HepG2 (cell line): ENCODE measurements around the gene MAP2K6. TPM values are rescaled to one million over a fixed set of nuclear protein-coding genes. Genes with fewer than 3 reads are reported as not detected.

ENCODE experiments used
- ATAC-seq: fragments of 200-7000 bp; cut with Tn5 transposase; 3 replicates; pipeline ENCODE4 v1.9.1; 2020; ENCODE audit warnings: mild to moderate bottlenecking, moderate library complexity
- BruUV-seq: library from RNA; stranded (reverse); fragments of 400-500 nt; replicated peaks from 2 replicates; lab custom pipeline; 2021; lab: Mats Ljungman, UMichigan
- CTCF ChIA-PET: fragments of 300-600 bp; formaldehyde crosslinking; extraction: SDS; loops from one replicate; lab custom pipeline; 2021; ENCODE audit warnings: low total read pairs, inconsistent platforms, low intra/inter-chr PET ratio; lab: Yijun Ruan, JAX
- POLR2A ChIA-PET: fragments of 350-600 bp; sonication (Branson Sonifier 250); formaldehyde crosslinking; loops from one replicate; lab custom pipeline; 2020; ENCODE audit warnings: antibody characterized with exemption, inconsistent platforms; lab: Yijun Ruan, JAX
- DNase-seq: peaks from one replicate; pipeline ENCODE4 v3.0.0-alpha.2; 2015; ENCODE audit warnings: low spot score
- FAIRE-seq: peaks from 3 replicates; lab custom pipeline; 2011; peaks lifted over from hg19 to GRCh38; lab: Jason Lieb, UNC
- H2AFZ ChIP-seq: one replicate; pipeline ENCODE4 v1.6.1; 2011; ENCODE audit warnings: low read length, inconsistent platforms
- H3K27ac ChIP-seq: fragments of 300-600 bp; 3 replicates; pipeline ENCODE4 v1.8.0; 2011; ENCODE audit warnings: mixed run types, mild to moderate bottlenecking, mixed read lengths, low read length, inconsistent platforms; ENCODE audit not compliant: insufficient read depth; ENCODE audit errors: extremely low read length
- H3K27me3 ChIP-seq, 2 experiments: fragments of 200-600 bp in 1 of 2; 2 replicates in 1 of 2; 3 replicates in 1 of 2; pipeline versions ENCODE4 v1.6.0 to v1.8.0; 2011; ENCODE audit warnings: low read length in 2 of 2, mild to moderate bottlenecking in 2 of 2, moderate library complexity in 2 of 2, inconsistent platforms in 1 of 2; ENCODE audit not compliant: insufficient read depth in 2 of 2, control insufficient read depth in 1 of 2
- H3K36me3 ChIP-seq, 2 experiments: fragments of 200-600 bp in 1 of 2; replicated peaks in 1 of 2; 2 replicates in 1 of 2; 3 replicates in 1 of 2; pipeline versions ENCODE4 v1.5.1 to v1.8.0; 2011; ENCODE audit warnings: low read length in 2 of 2, inconsistent platforms in 1 of 2; ENCODE audit not compliant: insufficient read depth in 2 of 2, control insufficient read depth in 1 of 2
- H3K4me1 ChIP-seq: 2 replicates; pipeline ENCODE4 v1.5.1; 2012; ENCODE audit warnings: low read length, inconsistent platforms; ENCODE audit not compliant: insufficient read depth
- H3K4me2 ChIP-seq: 2 replicates; pipeline ENCODE4 v1.6.0; 2011; ENCODE audit warnings: low read depth, low read length, inconsistent platforms
- H3K4me3 ChIP-seq, 3 experiments: fragments of 200-600 bp in 1 of 3; sonication (generic), shearing (Covaris generic) in 1 of 3; replicated peaks in 1 of 3; 2 replicates each; pipeline ENCODE4 v1.5.1; 2011 to 2016; ENCODE audit warnings: low read length in 3 of 3, inconsistent platforms in 2 of 3, low read depth in 2 of 3, mild to moderate bottlenecking in 2 of 3, control low read depth in 1 of 3, mixed read lengths in 1 of 3; ENCODE audit not compliant: insufficient read depth in 1 of 3
- H3K79me2 ChIP-seq: one replicate; pipeline ENCODE4 v1.6.1; 2011; ENCODE audit warnings: low read length, inconsistent platforms; ENCODE audit not compliant: insufficient read depth
- H3K9ac ChIP-seq: 2 replicates; pipeline ENCODE4 v1.6.0; 2011; ENCODE audit warnings: mild to moderate bottlenecking, low read depth, low read length, inconsistent platforms; ENCODE audit not compliant: insufficient read depth
- H3K9me3 ChIP-seq: 2 replicates; pipeline ENCODE4 v1.5.1; 2012; ENCODE audit warnings: mild to moderate bottlenecking, low read length
- H4K20me1 ChIP-seq: 2 replicates; pipeline ENCODE4 v1.6.0; 2011; ENCODE audit warnings: inconsistent platforms, mild to moderate bottlenecking, low read length, moderate library complexity; ENCODE audit not compliant: insufficient read depth
- BCL6 ChIP-seq: IDR thresholded peaks from 2 replicates; pipeline ENCODE4 v1.6.1; 2016; ENCODE audit warnings: missing genetic modification reagents, missing compliant biosample characterization
- BHLHE40 ChIP-seq: IDR thresholded peaks from 2 replicates; pipeline ENCODE4 v1.6.1; 2011; ENCODE audit warnings: low read length, improper control_type of control experiment
- E2F5 ChIP-seq: sonication (generic); formaldehyde crosslinking; conservative IDR thresholded peaks from 2 replicates; pipeline ENCODE4 v1.4.0; 2020; ENCODE audit warnings: missing genetic modification reagents
- KLF13 ChIP-seq: sonication (generic); formaldehyde crosslinking; IDR thresholded peaks from 2 replicates; pipeline ENCODE4 v1.4.0; 2020; ENCODE audit warnings: mild to moderate bottlenecking, missing genetic modification reagents
- NFIC ChIP-seq: IDR thresholded peaks from 2 replicates; pipeline ENCODE4 v1.6.1; 2012; ENCODE audit warnings: mild to moderate bottlenecking, low read length, inconsistent platforms
- PLRG1 ChIP-seq: fragments of 450-650 bp; conservative IDR thresholded peaks from 2 replicates; pipeline ENCODE4 v1.6.1; 2016
- PPARG ChIP-seq: conservative IDR thresholded peaks from 2 replicates; pipeline ENCODE4 v1.6.1; 2016; ENCODE audit warnings: missing biosample characterization, missing genetic modification reagents
- RAD21 ChIP-seq: fragments of 450-650 bp; formaldehyde crosslinking; IDR thresholded peaks from 2 replicates; pipeline ENCODE4 v1.5.0; 2020; ENCODE audit warnings: mild to moderate bottlenecking
- SATB2 ChIP-seq: sonication (generic); formaldehyde crosslinking; IDR thresholded peaks from 2 replicates; pipeline ENCODE4 v1.5.0; 2020; ENCODE audit warnings: missing genetic modification reagents
- SUZ12 ChIP-seq: fragments of 150-350 bp; IDR thresholded peaks from 2 replicates; pipeline ENCODE4 v1.6.1; 2014; ENCODE audit warnings: low read depth, low read length
- ZKSCAN8 ChIP-seq: IDR thresholded peaks from 2 replicates; pipeline ENCODE4 v1.6.1; 2016; ENCODE audit warnings: borderline replicate concordance, missing genetic modification reagents, missing compliant biosample characterization
- ZNF280B ChIP-seq: sonication (generic); formaldehyde crosslinking; IDR thresholded peaks from 2 replicates; pipeline ENCODE4 v1.5.0; 2020; ENCODE audit warnings: missing genetic modification reagents, mild to moderate bottlenecking, borderline replicate concordance
- ZNF33A ChIP-seq: sonication (generic); formaldehyde crosslinking; IDR thresholded peaks from 2 replicates; pipeline ENCODE4 v1.5.1; 2020; ENCODE audit warnings: missing genetic modification reagents, mild to moderate bottlenecking, moderate library complexity, borderline replicate concordance
- ZNF382 ChIP-seq: sonication (generic); formaldehyde crosslinking; IDR thresholded peaks from 2 replicates; pipeline ENCODE4 v1.5.0; 2020; ENCODE audit warnings: missing genetic modification reagents, mild to moderate bottlenecking, borderline replicate concordance
- ZNF407 ChIP-seq: sonication (generic); formaldehyde crosslinking; IDR thresholded peaks from one replicate; pipeline ENCODE4 v1.5.1; 2020; ENCODE audit warnings: mild to moderate bottlenecking, missing genetic modification reagents; ENCODE audit errors: not compliant biosample characterization
- ZNF678 ChIP-seq: sonication (generic); formaldehyde crosslinking; IDR thresholded peaks from 2 replicates; pipeline ENCODE4 v1.4.0; 2020; ENCODE audit warnings: mild to moderate bottlenecking, missing genetic modification reagents
- WGBS: methylation state at CpG from one replicate; pipeline ENCODE4 v1.1.6; 2017; ENCODE audit warnings: low lambda C conversion rate; 5-methylcytosine and 5-hydroxymethylcytosine counted together
- in situ Hi-C: cut with HindIII; loops from 2 replicates; pipeline ENCODE4 v1.10.0; 2017; ENCODE audit warnings: low pct_unique_long_range_greater_than_20kb; ENCODE audit not compliant: extremely low pct_ligation_motif_present
- intact Hi-C: fragments of 100-400 bp; cut with micrococcal nuclease; formaldehyde crosslinking; loops from one replicate; pipeline ENCODE4 v1.10.0; 2022; ENCODE audit not compliant: unreplicated experiment
- polyA plus RNA-seq, 8 experiments: library from polyadenylated mRNA; depleted of rRNA in 3 of 8; stranded (reverse) in 7 of 8; unstranded in 1 of 8; fragments of >200 nt; fragmentation: Illumina TruSeq in 4 of 8; extraction: Trizol in 4 of 8; gene quantifications; 2 replicates each; pipeline versions ENCODE4 v1.2.1 to v1.2.3, GENCODE V29; 2011 to 2016; ENCODE audit warnings: low read depth in 4 of 8, missing spikeins in 1 of 8, mixed read lengths in 1 of 8; ENCODE audit not compliant: insufficient read depth in 1 of 8
- total RNA-seq, 5 experiments: library from RNA; depleted of rRNA; stranded (reverse); fragments of >200 nt; fragmentation: Illumina TruSeq; extraction: Trizol; gene quantifications; 2 replicates each; pipeline ENCODE4 v1.2.3, GENCODE V29; 2016; ENCODE audit warnings: low read depth in 1 of 5

Gene MAP2K6
- total and polyA plus RNA-seq, 2 of the 13 experiments (the other 11 are each of a cell fraction or from before 2014, with no cell fraction given) = 5.1 to 33.6 TPM

GRCh38 chr17:69450131-69450530 lies 35.6 kb downstream of the MAP2K6 start:
- CTCF ChIA-PET = no interaction called here
- H3K4me1 ChIP-seq = no peaks in the 10 kb centered on the region
- H3K36me3 ChIP-seq = no peaks in the 10 kb centered on the region
- H3K27ac ChIP-seq = no peak overlapping the region
- H3K9me3 ChIP-seq = no peaks in the 10 kb centered on the region
- no peak overlapping the region for H3K4me2 ChIP-seq
- in situ Hi-C loops = no loop called here
- DNase-seq (no peak), ATAC-seq (no peak), FAIRE-seq (no peak)
- H3K27me3 ChIP-seq = no peaks in the 10 kb centered on the region
- WGBS = 94% methylated on average over 4 of the region's 4 CpGs
- no peak overlapping the region for H3K9ac ChIP-seq
- POLR2A ChIA-PET = no interaction called here
- no peaks in the 10 kb centered on the region for H4K20me1 ChIP-seq
- H3K79me2 ChIP-seq = no peaks in the 10 kb centered on the region
- H2AFZ ChIP-seq = no peak overlapping the region
- BruUV-seq = no TSS peak
- H3K4me3 ChIP-seq = no peak overlapping the region
- intact Hi-C loops = no loop called here
- no peak for TF ChIP-seq E2F5 (CRISPR knock-in tag)
- no peak for TF ChIP-seq NFIC
- TF ChIP-seq ZNF280B (CRISPR knock-in tag) = no peak
- no peak for TF ChIP-seq ZNF407 (CRISPR knock-in tag)
- TF ChIP-seq BHLHE40 = no peak
- no peak for TF ChIP-seq ZNF382 (CRISPR knock-in tag)
- TF ChIP-seq ZNF33A (CRISPR knock-in tag) = no peak
- no peak for TF ChIP-seq KLF13 (CRISPR knock-in tag)
- no peak for TF ChIP-seq RAD21 (CRISPR knock-in tag)
- TF ChIP-seq BCL6 = no peak
- TF ChIP-seq PLRG1 = no peak
- TF ChIP-seq SUZ12 = no peak
- TF ChIP-seq PPARG (CRISPR knock-in tag) = no peak
- no peak for TF ChIP-seq ZKSCAN8
- no peak for TF ChIP-seq ZNF678
- no peak for TF ChIP-seq SATB2 (CRISPR knock-in tag)
